Esophagus squamous epithelium (tissue), 5 donors: Measurements from ENCODE around the gene FHOD3. TPM values are rescaled to one million over a fixed set of nuclear protein-coding genes. Genes with fewer than 3 reads are reported as not detected.

ENCODE experiments used
- DNase-seq: peaks from one replicate; lab custom pipeline; 2025; lab: John Stamatoyannopoulos, UW
- H3K27ac ChIP-seq, 4 donors: fragments of 200-600 bp; sonication (generic); one replicate each; pipeline ENCODE4 v1.5.1; 2016 to 2019; ENCODE audit warnings: mild to moderate bottlenecking in 1 of 4
- H3K27me3 ChIP-seq, 4 donors: fragments of 200-600 bp; sonication (generic); 1 replicate in 3 of 4; 2 replicates in 1 of 4; pipeline versions ENCODE4 v1.5.1 to v1.6.0; 2017 to 2021; ENCODE audit warnings: antibody characterized with exemption in 1 of 4
- H3K36me3 ChIP-seq, 3 donors: fragments of 200-600 bp; sonication (generic); one replicate each; pipeline ENCODE4 v1.5.1; 2016 to 2019
- H3K4me1 ChIP-seq, 3 donors: fragments of 200-600 bp; sonication (generic); one replicate each; pipeline ENCODE4 v1.5.1; 2017 to 2019
- H3K4me3 ChIP-seq, 4 donors: fragments of 200-600 bp; sonication (generic); 1 replicate in 3 of 4; 2 replicates in 1 of 4; pipeline ENCODE4 v1.5.1; 2016 to 2019; ENCODE audit warnings: mild to moderate bottlenecking in 2 of 4, moderate library complexity in 1 of 4
- H3K9me3 ChIP-seq, 3 donors: fragments of 200-600 bp; sonication (generic); one replicate each; pipeline ENCODE4 v1.5.1; 2016 to 2019
- POLR2A ChIP-seq, 4 donors: fragments of 450-650 bp; IDR thresholded peaks; one replicate each; pipeline ENCODE4 v1.6.1; 2017; ENCODE audit warnings: antibody characterized with exemption in 4 of 4, mild to moderate bottlenecking in 4 of 4, moderate library complexity in 3 of 4
- WGBS, 2 donors: methylation state at CpG; one replicate each; pipeline ENCODE4 v1.1.5; 2018; 5-methylcytosine and 5-hydroxymethylcytosine counted together
- intact Hi-C: fragments of 100-400 bp; cut with DNase I; formaldehyde crosslinking; loops from one replicate; pipeline ENCODE4 v1.15.0; 2022
- total RNA-seq, 4 donors: library from RNA; depleted of rRNA; stranded (reverse); fragments of >200 nt; gene quantifications; one replicate each; pipeline ENCODE4 v1.1.0, GENCODE V29; 2016
- TF ChIP-seq, protein P1 (sequence below), 6 experiments: fragments of 450-650 bp in 4 of 6; fragments of 200-600 bp in 2 of 6; sonication (generic) in 2 of 6; IDR thresholded peaks; one replicate each; pipeline ENCODE4 v1.5.1; 2016 to 2019; ENCODE audit warnings: antibody characterized with exemption in 6 of 6, mild to moderate bottlenecking in 4 of 6, moderate library complexity in 4 of 6
- donor health status: DM: yes; HTN: yes; CAD: no.

Gene FHOD3
- total RNA-seq, 4 donors from 2014 or later = 3.1 to 29.6 (median 5.7) TPM

DNA sequence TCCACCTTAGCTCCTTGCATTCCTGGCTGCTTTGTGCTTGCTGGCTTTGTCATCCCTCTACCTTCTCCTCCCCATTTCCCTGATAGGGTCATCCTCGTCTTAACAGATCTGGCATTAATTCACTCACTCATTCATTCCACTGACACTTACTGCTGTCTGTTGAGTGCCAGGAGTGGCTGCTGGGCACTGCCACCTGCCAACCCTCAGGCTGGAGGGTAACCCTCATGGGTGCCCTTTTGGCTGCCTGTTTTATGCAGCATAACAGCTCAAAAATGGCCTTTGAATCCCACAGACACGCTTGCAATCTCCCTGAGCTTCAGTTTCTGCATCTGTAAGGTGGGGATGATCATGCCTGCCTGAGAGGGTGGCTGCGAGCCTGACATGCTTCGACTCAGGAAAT lies 25.2 kb downstream of the FHOD3 start:
- DNase-seq = no peak
- TF ChIP-seq, protein P1, sequence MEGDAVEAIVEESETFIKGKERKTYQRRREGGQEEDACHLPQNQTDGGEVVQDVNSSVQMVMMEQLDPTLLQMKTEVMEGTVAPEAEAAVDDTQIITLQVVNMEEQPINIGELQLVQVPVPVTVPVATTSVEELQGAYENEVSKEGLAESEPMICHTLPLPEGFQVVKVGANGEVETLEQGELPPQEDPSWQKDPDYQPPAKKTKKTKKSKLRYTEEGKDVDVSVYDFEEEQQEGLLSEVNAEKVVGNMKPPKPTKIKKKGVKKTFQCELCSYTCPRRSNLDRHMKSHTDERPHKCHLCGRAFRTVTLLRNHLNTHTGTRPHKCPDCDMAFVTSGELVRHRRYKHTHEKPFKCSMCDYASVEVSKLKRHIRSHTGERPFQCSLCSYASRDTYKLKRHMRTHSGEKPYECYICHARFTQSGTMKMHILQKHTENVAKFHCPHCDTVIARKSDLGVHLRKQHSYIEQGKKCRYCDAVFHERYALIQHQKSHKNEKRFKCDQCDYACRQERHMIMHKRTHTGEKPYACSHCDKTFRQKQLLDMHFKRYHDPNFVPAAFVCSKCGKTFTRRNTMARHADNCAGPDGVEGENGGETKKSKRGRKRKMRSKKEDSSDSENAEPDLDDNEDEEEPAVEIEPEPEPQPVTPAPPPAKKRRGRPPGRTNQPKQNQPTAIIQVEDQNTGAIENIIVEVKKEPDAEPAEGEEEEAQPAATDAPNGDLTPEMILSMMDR (IDR thresholded peaks at IDR 0.05) = no peak
- TF ChIP-seq POLR2A (IDR thresholded peaks at IDR 0.05) = no peak
- H3K27ac ChIP-seq = no peak overlapping the region
- H3K4me3 ChIP-seq = no peak overlapping the region
- 80 to 95% methylated on average over 1 to 2 of the region's 4 CpGs for WGBS, 2 donors
- no peaks in the 10 kb centered on the region for H3K27me3 ChIP-seq
- H3K4me1 ChIP-seq = peaks cover 0 to 5% (median 0%) of the 10 kb centered on the region in 3 donors
- H3K36me3 ChIP-seq = no peaks in the 10 kb centered on the region
- intact Hi-C loops = no loop called here
- H3K9me3 ChIP-seq = peaks cover 0 to 9% (median 0%) of the 10 kb centered on the region in 3 donors

DNA sequence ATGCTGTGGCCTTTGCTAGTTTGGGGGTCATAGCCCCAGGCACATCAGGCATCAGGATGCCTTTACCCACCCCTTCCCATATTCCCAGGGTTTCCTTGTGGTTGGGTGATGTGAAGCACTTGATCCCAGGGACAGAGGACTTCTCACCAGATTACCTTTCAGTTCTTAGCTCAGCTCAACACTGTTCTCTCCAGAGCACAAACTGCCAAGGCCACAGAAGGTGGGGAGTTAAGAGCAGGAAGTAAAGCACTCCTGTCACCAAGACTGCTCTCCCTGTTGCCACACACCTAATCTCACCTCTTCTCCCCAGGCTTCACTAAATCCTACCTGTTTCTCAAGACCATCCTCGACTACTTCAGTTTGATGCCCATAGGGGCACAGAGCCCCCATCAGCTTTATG lies 25.9 kb downstream of the FHOD3 start:
- WGBS, 2 donors = 36 to 88% methylated on average over 1 of the region's 1 CpG
- peaks cover 0 to 9% (median 0%) of the 10 kb centered on the region in 3 donors for H3K9me3 ChIP-seq
- no peak overlapping the region for H3K27ac ChIP-seq
- no peaks in the 10 kb centered on the region for H3K36me3 ChIP-seq
- TF ChIP-seq POLR2A (IDR thresholded peaks at IDR 0.05) = no peak
- TF ChIP-seq, protein P1 (IDR thresholded peaks at IDR 0.05) = no peak
- H3K4me1 ChIP-seq = peaks cover 0 to 5% (median 0%) of the 10 kb centered on the region in 3 donors
- intact Hi-C loops = no loop called here
- H3K27me3 ChIP-seq = no peaks in the 10 kb centered on the region
- DNase-seq = no peak
- no peak overlapping the region for H3K4me3 ChIP-seq

DNA sequence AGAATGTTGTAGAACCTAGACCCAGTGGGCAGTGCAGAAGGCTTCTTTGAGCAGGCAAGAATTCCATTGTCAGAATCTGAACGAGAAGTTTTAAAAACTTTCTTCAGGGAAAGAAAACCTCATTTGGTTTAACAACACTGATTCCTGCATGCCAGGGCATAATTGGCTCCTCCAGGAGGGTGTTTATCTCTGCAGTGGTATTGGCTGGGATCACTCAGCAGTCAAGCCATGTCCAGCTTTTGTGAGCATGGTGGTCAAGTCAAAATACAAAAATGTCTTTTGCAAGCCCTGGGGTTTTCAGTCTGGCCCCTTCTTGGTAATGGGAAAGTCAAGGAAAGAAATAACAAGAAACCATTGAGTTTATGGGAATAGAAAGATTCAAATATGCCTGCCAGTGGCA lies 28.3 kb downstream of the FHOD3 start:
- Histone ChIP-seq H3K27ac (no peak overlapping the region), H3K4me3 (no peak overlapping the region), H3K4me1 (peaks cover 0 to 5% (median 0%) of the 10 kb centered on the region in 3 donors), H3K27me3 (no peaks in the 10 kb centered on the region), H3K9me3 (no peaks in the 10 kb centered on the region), H3K36me3 (no peaks in the 10 kb centered on the region)
- 57 to 64% methylated on average over 1 of the region's 1 CpG for WGBS, 2 donors
- no peak for DNase-seq
- TF ChIP-seq, protein P1 (IDR thresholded peaks at IDR 0.05) = no peak
- TF ChIP-seq POLR2A (IDR thresholded peaks at IDR 0.05) = no peak
- intact Hi-C loops = no loop called here

DNA sequence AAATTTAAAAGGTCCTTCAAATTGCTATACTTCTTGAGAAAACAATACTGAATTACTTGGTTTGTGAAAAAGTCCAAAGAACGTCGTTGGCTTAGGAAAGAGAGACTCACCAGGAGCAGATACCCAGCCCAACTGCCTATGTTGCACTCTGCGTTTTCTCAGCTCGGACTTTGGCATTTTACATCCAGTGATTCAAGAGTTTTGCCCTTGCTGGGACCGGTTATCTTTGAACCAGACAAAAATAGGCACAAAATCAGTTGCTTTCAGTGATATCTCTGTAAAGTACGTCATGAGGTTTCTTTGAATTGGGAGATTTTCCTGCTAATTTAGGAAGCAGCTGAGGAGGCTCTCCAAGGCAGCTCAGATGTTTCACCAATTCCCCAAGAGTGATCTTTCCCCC lies 29.3 kb downstream of the FHOD3 start:
- Histone ChIP-seq H3K27ac (no peak overlapping the region), H3K27me3 (no peaks in the 10 kb centered on the region), H3K4me3 (no peak overlapping the region), H3K9me3 (no peaks in the 10 kb centered on the region), H3K36me3 (no peaks in the 10 kb centered on the region), H3K4me1 (peaks cover 0 to 2% (median 0%) of the 10 kb centered on the region in 3 donors)
- intact Hi-C loops = no loop called here
- TF ChIP-seq, protein P1 (IDR thresholded peaks at IDR 0.05) = no peak
- WGBS, 2 donors = 91 to 92% methylated on average over 6 of the region's 6 CpGs
- no peak for DNase-seq

DNA sequence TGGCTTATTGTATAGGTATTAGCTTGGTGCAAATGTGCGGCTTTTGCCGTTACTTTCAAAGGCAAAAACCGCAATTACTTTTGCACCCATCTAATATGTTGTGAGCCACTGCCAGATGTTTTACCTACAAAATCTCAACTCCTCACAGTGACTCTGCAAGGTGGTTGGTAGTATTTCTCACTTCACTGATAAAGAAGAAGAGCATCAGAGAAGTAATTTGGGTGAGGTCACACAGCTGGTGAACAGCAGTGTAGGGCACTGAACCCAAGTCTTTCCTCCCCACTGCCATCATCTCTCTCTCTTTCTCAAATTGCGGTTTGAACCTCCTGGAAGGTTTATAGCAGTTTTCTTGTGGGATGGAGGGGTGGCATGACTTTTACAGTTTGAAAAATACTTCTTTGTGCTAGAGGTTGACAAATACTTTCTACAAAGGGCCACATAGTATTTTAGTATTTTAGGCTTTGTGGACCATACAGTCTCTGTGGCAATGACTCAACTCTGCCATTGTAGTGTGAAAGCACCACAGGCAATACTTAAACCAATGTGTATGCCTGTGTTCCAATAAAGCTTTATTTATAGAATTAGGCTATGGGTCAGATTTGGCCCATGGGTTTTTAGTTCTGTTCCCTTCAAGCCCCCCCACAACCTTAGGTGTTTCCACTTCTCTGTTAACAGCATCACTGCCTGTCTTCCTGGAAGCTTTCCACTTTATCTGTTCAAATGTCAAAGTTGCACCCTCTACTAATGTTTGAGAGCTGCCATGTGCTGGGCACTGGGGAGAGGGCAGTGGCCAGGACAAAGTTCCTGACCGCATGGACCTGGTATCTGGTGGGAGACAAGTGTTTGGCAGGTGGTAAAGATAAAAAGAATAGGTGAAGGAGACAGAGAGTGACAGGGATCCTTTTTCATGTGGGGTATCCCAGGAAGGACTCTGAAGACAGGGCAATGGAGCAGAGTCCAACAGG lies 30.1 kb downstream of the FHOD3 start:
- no peaks in the 10 kb centered on the region for H3K9me3 ChIP-seq
- no peak for TF ChIP-seq POLR2A (IDR thresholded peaks at IDR 0.05)
- TF ChIP-seq, protein P1 (IDR thresholded peaks at IDR 0.05) = no peak
- intact Hi-C loops = no loop called here
- DNase-seq = no peak
- no peak overlapping the region for H3K27ac ChIP-seq
- no peaks in the 10 kb centered on the region for H3K4me1 ChIP-seq
- no peaks in the 10 kb centered on the region for H3K36me3 ChIP-seq
- WGBS, 2 donors = 72 to 87% methylated on average over 5 of the region's 5 CpGs
- H3K27me3 ChIP-seq = no peaks in the 10 kb centered on the region
- H3K4me3 ChIP-seq = no peak overlapping the region
